WERI-Rb-1 (cell line): ENCODE measurements around the gene DTL.

Source experiments
- DNase-seq: peaks from one replicate; pipeline ENCODE4 v3.0.0-alpha.2; 2020
- H3K27ac ChIP-seq: fragments of 250-450 bp; sonication (Bioruptor Pico); 2 replicates; pipeline ENCODE4 v1.5.1; 2020; ENCODE audit warnings: mild to moderate bottlenecking, moderate library complexity
- H3K27me3 ChIP-seq: fragments of 250-450 bp; sonication (Bioruptor Pico); 2 replicates; pipeline ENCODE4 v1.5.1; 2021; ENCODE audit warnings: mild to moderate bottlenecking, low read depth, moderate library complexity; ENCODE audit not compliant: insufficient read depth, severe bottlenecking
- H3K36me3 ChIP-seq: fragments of 250-450 bp; sonication (Bioruptor Pico); 2 replicates; pipeline ENCODE4 v1.5.1; 2020; ENCODE audit warnings: mild to moderate bottlenecking, moderate library complexity
- H3K4me3 ChIP-seq: 2 replicates; pipeline ENCODE4 v1.5.1; 2011; ENCODE audit warnings: low read depth, mild to moderate bottlenecking, control low read depth, low read length
- H3K9me3 ChIP-seq: fragments of 250-450 bp; sonication (Bioruptor Pico); 2 replicates; pipeline ENCODE4 v1.5.1; 2021; ENCODE audit warnings: mild to moderate bottlenecking, moderate library complexity; ENCODE audit not compliant: severe bottlenecking
- TF ChIP-seq, protein P1 (sequence below): IDR thresholded peaks from 2 replicates; pipeline ENCODE4 v1.5.1; 2011; ENCODE audit warnings: low read depth, mild to moderate bottlenecking, control low read depth, inconsistent platforms, low read length

Gene DTL

DNA sequence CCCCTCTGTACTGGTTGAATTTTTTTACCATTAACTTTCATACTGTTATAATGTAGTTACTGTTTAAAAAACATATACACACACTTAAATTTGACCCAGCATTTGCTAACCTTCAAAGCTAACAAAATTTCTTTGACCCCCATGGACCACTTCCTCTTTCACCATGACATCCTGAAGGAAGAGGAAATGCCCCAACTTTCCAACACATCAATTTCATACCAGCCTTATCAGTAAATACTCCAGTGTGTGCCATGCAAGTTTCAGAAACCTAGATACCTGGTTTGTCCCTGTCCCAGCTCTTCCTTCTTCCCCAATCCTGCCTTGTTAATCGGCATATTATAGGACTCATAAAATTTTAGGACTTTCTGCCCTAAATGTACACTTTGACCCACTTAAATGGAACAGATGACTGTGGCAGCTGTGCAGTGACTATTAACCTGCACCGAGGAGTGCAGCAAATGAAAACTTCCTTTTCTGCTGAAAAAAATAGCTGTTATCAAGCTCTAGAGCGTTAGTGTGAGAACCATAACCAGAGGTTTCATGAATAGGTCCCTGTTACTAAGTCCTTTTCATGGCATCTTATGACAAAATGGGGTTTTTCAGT, 54.1 kb downstream of the DTL start:
- Histone ChIP-seq H3K27ac (no peak overlapping the region), H3K9me3 (no peaks in the 10 kb centered on the region), H3K27me3 (no peaks in the 10 kb centered on the region), H3K36me3 (peaks cover 84% of the 10 kb centered on the region), H3K4me3 (no peak overlapping the region)
- TF ChIP-seq, protein P1, sequence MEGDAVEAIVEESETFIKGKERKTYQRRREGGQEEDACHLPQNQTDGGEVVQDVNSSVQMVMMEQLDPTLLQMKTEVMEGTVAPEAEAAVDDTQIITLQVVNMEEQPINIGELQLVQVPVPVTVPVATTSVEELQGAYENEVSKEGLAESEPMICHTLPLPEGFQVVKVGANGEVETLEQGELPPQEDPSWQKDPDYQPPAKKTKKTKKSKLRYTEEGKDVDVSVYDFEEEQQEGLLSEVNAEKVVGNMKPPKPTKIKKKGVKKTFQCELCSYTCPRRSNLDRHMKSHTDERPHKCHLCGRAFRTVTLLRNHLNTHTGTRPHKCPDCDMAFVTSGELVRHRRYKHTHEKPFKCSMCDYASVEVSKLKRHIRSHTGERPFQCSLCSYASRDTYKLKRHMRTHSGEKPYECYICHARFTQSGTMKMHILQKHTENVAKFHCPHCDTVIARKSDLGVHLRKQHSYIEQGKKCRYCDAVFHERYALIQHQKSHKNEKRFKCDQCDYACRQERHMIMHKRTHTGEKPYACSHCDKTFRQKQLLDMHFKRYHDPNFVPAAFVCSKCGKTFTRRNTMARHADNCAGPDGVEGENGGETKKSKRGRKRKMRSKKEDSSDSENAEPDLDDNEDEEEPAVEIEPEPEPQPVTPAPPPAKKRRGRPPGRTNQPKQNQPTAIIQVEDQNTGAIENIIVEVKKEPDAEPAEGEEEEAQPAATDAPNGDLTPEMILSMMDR: no peak
- no peak for DNase-seq

DNA sequence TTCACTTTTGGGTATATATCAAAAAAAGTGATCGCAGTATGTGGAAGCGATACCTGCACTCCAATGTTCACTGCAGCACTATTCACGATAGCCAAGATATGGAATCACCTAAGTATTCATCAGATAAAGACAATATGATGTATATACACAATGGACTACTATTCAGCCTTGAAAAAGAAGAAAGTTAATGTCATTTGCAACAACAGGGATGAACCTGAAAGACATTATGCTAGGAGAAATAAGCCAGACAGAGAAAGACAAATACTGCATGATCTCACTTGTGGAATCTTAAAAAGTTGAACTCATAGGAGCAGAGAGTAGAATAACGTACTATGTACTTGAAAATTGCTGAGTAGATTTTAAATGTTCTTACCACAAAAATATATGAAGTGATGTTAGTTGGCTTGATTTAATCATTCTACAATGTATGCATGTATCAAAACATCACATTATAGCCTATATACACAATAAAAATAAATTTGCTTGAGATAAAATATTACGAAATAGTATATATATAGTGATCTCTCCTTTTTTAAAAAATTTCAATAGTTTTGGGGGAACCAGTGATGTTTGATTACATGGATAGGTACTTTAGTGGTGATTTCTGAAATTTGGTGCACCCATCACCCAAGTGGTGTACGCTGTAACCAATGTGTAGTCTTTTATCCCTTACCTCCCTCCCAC, 56.0 kb downstream of the DTL start:
- Histone ChIP-seq H3K4me3 (no peak overlapping the region), H3K36me3 (peaks cover 74% of the 10 kb centered on the region), H3K27me3 (no peaks in the 10 kb centered on the region), H3K9me3 (no peaks in the 10 kb centered on the region), H3K27ac (no peak overlapping the region)
- TF ChIP-seq, protein P1: no peak
- DNase-seq: no peak

DNA sequence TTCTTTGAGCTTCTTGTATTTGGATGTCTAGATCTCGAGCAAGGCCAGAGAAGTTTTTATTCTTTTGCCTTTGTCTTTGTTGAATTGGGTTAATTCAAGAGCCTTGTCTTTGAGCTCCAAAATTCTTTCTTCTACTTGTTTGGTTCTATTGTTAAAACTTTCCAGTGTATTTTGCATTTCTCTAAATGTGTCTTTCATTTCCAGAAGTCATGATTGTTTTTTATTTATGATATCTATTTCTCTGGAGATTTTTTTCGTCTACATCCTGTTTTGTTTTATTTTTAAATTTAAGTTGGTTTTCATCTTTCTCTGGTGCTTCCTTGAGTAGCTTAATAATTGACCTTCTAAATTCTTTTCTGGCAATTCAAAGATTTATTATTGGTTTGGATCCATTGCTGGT, 61.8 kb downstream of the DTL start:
- DNase-seq: no peak
- H3K27me3 ChIP-seq: no peaks in the 10 kb centered on the region
- peaks cover 81% of the 10 kb centered on the region for H3K36me3 ChIP-seq
- H3K4me3 ChIP-seq: no peak overlapping the region
- no peaks in the 10 kb centered on the region for H3K9me3 ChIP-seq
- TF ChIP-seq, protein P1: no peak
- H3K27ac ChIP-seq: no peak overlapping the region

DNA sequence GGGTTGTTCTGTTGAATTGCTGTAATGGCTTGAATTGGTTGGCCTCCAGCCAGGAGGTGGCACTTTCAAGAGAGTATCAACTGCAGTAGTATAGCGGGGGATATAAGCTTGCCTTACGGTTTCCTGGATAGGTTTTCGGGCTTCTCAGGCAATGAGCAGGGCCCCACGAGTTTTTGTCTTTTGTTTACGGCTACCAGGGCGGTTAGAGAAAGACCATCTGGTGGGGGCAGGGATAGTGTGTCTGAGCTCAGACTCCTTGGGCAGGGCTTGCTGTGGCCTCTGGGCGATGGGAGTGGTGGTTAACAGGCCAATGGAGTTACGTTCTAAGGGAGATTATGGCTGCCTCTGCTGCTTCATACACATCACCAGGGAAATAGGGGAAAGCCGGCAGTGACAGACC, 62.8 kb downstream of the DTL start:
- TF ChIP-seq, protein P1: no peak
- DNase-seq: no peak

DNA sequence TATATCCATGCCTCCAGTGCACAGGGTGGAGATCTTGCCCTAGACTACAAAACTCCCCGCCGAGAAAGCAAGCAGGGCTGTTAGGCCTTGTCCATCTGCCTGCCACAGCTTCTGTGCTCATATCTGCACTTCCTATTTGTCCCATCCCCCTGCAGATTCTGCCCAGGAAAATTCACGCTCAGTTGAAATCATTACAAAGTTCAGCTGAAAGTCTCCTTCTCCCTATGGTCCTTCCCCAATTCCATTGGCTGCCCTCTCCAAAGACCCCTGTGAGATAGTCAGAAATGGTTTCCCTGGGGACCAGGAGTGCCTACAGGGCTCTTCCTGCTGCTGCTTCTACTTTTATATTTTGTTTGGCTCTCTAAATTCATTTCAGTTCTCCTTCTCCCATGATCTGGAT, 63.2 kb downstream of the DTL start:
- H3K9me3 ChIP-seq: no peaks in the 10 kb centered on the region
- peaks cover 77% of the 10 kb centered on the region for H3K36me3 ChIP-seq
- no peaks in the 10 kb centered on the region for H3K27me3 ChIP-seq
- TF ChIP-seq, protein P1: no peak
- no peak for DNase-seq
- no peak overlapping the region for H3K27ac ChIP-seq
- H3K4me3 ChIP-seq: no peak overlapping the region

More for the DNA sequence above, 62.8 kb downstream of the DTL start:
- no peak overlapping the region for H3K4me3 ChIP-seq
- H3K9me3 ChIP-seq: no peaks in the 10 kb centered on the region
- H3K27ac ChIP-seq: no peak overlapping the region
- H3K27me3 ChIP-seq: no peaks in the 10 kb centered on the region
- H3K36me3 ChIP-seq: peaks cover 80% of the 10 kb centered on the region
